Activated CD8-positive, alpha-beta T cell treated with anti-CD3 and anti-CD28 coated beads for 36 hours (primary cell): ENCODE measurements around the gene ZNF341. TPM values are rescaled to one million over a fixed set of nuclear protein-coding genes. Genes with fewer than 3 reads are reported as not detected.
A peak's percentile ranks its signal among the peaks of the same experiment; 100 is the strongest.

ENCODE experiments used
- ATAC-seq: fragments of 200-7000 bp; cut with Tn5 transposase; one replicate; pipeline ENCODE4 v1.10.0; 2021; ENCODE audit warnings: mild to moderate bottlenecking, moderate library complexity
- CTCF ChIA-PET: fragments of 350-600 bp; sonication (Branson Sonifier 250); formaldehyde crosslinking; loops from one replicate; lab custom pipeline; 2021; ENCODE audit warnings: antibody characterized with exemption; lab: Charles Lee
- POLR2A ChIA-PET: fragments of 350-600 bp; sonication (Branson Sonifier 250); formaldehyde crosslinking; loops from one replicate; lab custom pipeline; 2021; ENCODE audit warnings: antibody characterized with exemption; lab: Charles Lee
- DNase-seq: peaks from one replicate; pipeline ENCODE4 v3.0.0-alpha.2; 2020
- H3K27ac Mint-ChIP-seq: one replicate; pipeline ENCODE4 v1.8.0; 2021; ENCODE audit warnings: mild to moderate bottlenecking, mixed read lengths
- H3K27me3 Mint-ChIP-seq: one replicate; pipeline ENCODE4 v1.8.0; 2021; ENCODE audit warnings: mixed read lengths
- H3K36me3 Mint-ChIP-seq: one replicate; pipeline ENCODE4 v1.8.0; 2021; ENCODE audit warnings: low read depth, mixed read lengths
- H3K4me1 Mint-ChIP-seq: one replicate; pipeline ENCODE4 v1.8.0; 2021; ENCODE audit warnings: low read depth, mixed read lengths
- H3K4me3 Mint-ChIP-seq: one replicate; pipeline ENCODE4 v1.8.0; 2021; ENCODE audit warnings: mild to moderate bottlenecking, moderate library complexity, mixed read lengths
- H3K9me3 Mint-ChIP-seq: one replicate; pipeline ENCODE4 v1.8.0; 2021; ENCODE audit warnings: mixed read lengths
- intact Hi-C: fragments of 100-400 bp; cut with micrococcal nuclease; formaldehyde crosslinking; loops from one replicate; pipeline ENCODE4 v1.10.0; 2022
- total RNA-seq, 2 experiments: library from RNA; stranded (reverse); gene quantifications; one replicate each; pipeline ENCODE4 v1.2.3, GENCODE V29; 2021
- TF ChIP-seq, protein P1 (sequence below): fragments of 200-600 bp; IDR thresholded peaks from one replicate; pipeline ENCODE4 v1.8.0; 2022; ENCODE audit warnings: antibody characterized with exemption, mild to moderate bottlenecking

The ZNF341 gene
- total RNA-seq, 2 experiments from 2014 or later = 4.3 to 5.0 TPM

- peaks cover 37% of the 10 kb centered on the region for H3K4me1 Mint-ChIP-seq
- intact Hi-C loops = no loop called here
- ATAC-seq (peak; percentile 95), DNase-seq (peak; percentile 99)
- peak within 1 kb of the TSS; percentile 95 for H3K4me3 Mint-ChIP-seq
- ChIA-PET POLR2A (interaction anchor here (0.6 to 2.3 kb wide), 8 partner anchors 15 to 301 kb away, joined by 3 to 9 read pairs (median 4); partner anchors contain the start of genes EIF2S2 and ZNF341), CTCF (interaction anchor here (0.6 to 3.9 kb wide), 5 partner anchors 8 to 129 kb away, joined by 3 to 20 read pairs (median 3); no protein-coding TSS in a partner anchor)
- peaks cover 33% of the 10 kb centered on the region for H3K36me3 Mint-ChIP-seq
- TF ChIP-seq, protein P1, sequence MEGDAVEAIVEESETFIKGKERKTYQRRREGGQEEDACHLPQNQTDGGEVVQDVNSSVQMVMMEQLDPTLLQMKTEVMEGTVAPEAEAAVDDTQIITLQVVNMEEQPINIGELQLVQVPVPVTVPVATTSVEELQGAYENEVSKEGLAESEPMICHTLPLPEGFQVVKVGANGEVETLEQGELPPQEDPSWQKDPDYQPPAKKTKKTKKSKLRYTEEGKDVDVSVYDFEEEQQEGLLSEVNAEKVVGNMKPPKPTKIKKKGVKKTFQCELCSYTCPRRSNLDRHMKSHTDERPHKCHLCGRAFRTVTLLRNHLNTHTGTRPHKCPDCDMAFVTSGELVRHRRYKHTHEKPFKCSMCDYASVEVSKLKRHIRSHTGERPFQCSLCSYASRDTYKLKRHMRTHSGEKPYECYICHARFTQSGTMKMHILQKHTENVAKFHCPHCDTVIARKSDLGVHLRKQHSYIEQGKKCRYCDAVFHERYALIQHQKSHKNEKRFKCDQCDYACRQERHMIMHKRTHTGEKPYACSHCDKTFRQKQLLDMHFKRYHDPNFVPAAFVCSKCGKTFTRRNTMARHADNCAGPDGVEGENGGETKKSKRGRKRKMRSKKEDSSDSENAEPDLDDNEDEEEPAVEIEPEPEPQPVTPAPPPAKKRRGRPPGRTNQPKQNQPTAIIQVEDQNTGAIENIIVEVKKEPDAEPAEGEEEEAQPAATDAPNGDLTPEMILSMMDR = no peak
- H3K9me3 Mint-ChIP-seq = no peaks in the 10 kb centered on the region
- H3K27me3 Mint-ChIP-seq = no peaks in the 10 kb centered on the region
- H3K27ac Mint-ChIP-seq = peak within 1 kb of the TSS; percentile 99
These were observed 79.3 kb downstream of the ZNF341 start, which contains the start of gene CHMP4B for GRCh38 chr20:33810885-33811775. TSS of gene CHMP4B (plus strand) at chr20:33811348. CDS start at chr20:33811469, 121 bp downstream.

- TF ChIP-seq, protein P1 = no peak
- peaks cover 33% of the 10 kb centered on the region for H3K36me3 Mint-ChIP-seq
- H3K27ac Mint-ChIP-seq = peak overlapping the region; percentile 99
- intact Hi-C loops = no loop called here
- H3K4me3 Mint-ChIP-seq = peak overlapping the region; percentile 95
- no peaks in the 10 kb centered on the region for H3K9me3 Mint-ChIP-seq
- peaks cover 42% of the 10 kb centered on the region for H3K4me1 Mint-ChIP-seq
- POLR2A ChIA-PET = interaction anchor here (0.6 to 2.3 kb wide), 9 partner anchors 10 to 300 kb away, joined by 3 to 9 read pairs (median 3); partner anchors contain the start of genes EIF2S2 and ZNF341
- DNase-seq (peak; percentile 21), ATAC-seq (no peak)
- CTCF ChIA-PET = interaction anchor here (0.6 to 3.9 kb wide), 4 partner anchors 9 to 128 kb away, joined by 3 to 20 read pairs (median 3); no protein-coding TSS in a partner anchor
- H3K27me3 Mint-ChIP-seq = no peaks in the 10 kb centered on the region
These were observed 80.0 kb downstream of the ZNF341 start for GRCh38 chr20:33811776-33812151.

GRCh38 chr20:33812152-33812849, 80.5 kb downstream of the ZNF341 start:
- Mint-ChIP-seq H3K27me3 (no peaks in the 10 kb centered on the region), H3K9me3 (no peaks in the 10 kb centered on the region), H3K27ac (peak overlapping the region; percentile 99), H3K4me3 (peak overlapping the region; percentile 95), H3K36me3 (peaks cover 33% of the 10 kb centered on the region), H3K4me1 (peaks cover 47% of the 10 kb centered on the region)
- ChIA-PET POLR2A (interaction anchor here (0.9 to 1.8 kb wide), 5 partner anchors 10 to 297 kb away, joined by 3 to 8 read pairs (median 3); no protein-coding TSS in a partner anchor), CTCF (interaction anchor here (1.2 to 3.9 kb wide), 3 partner anchors 9 to 46 kb away, joined by 3 to 20 read pairs (median 3); no protein-coding TSS in a partner anchor)
- ATAC-seq (peak; percentile 8), DNase-seq (peak; percentile 70)
- TF ChIP-seq, protein P1 = no peak
- intact Hi-C loops = no loop called here

GRCh38 chr20:33812908-33813462, 81.2 kb downstream of the ZNF341 start:
- H3K9me3 Mint-ChIP-seq = no peaks in the 10 kb centered on the region
- intact Hi-C loops = no loop called here
- peak overlapping the region; percentile 95 for H3K4me3 Mint-ChIP-seq
- H3K4me1 Mint-ChIP-seq = peaks cover 54% of the 10 kb centered on the region
- ChIA-PET CTCF (interaction anchor here (1.2 to 3.9 kb wide), 2 partner anchors 21 to 45 kb away, joined by 3 to 20 read pairs; no protein-coding TSS in a partner anchor), POLR2A (interaction anchor here (0.6 to 1.8 kb wide), 4 partner anchors 11 to 299 kb away, joined by 3 to 8 read pairs (median 4); partner anchors contain the start of gene EIF2S2)
- peaks cover 33% of the 10 kb centered on the region for H3K36me3 Mint-ChIP-seq
- H3K27ac Mint-ChIP-seq = peak overlapping the region; percentile 99
- no peak for DNase-seq
- ATAC-seq = no peak
- no peaks in the 10 kb centered on the region for H3K27me3 Mint-ChIP-seq
- TF ChIP-seq, protein P1 = no peak
